ENCODE data around the gene LAMA3. TPM values are rescaled to one million over a fixed set of nuclear protein-coding genes. Genes with fewer than 3 reads are reported as not detected.

Gene LAMA3
- total RNA-seq, 4 donors from 2014 or later: 14.9 to 81.4 (median 69.3) TPM

DNA sequence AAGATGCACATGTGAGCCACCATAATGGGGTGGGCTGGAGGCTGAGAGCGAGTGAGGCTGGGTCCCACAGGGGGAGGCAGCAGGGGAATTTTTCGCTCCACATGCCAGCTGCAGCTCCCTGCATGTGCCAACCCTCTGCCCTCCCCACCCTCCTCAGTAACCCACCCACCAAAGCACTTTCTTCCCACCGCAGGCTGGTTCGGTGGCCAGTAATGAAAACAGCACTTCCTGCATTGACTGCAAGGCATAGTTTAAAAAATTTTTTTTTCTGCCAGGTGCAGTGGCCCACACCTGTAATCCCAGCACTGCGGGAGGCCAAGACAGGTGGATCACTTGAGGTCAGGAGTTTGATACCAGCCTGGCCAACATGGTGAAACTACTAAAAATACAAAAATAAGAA, 177.8 kb downstream of the LAMA3 start:
- H3K27me3 ChIP-seq: no peaks in the 10 kb centered on the region
- no peak for TF ChIP-seq POLR2A (IDR thresholded peaks at IDR 0.05)
- TF ChIP-seq, protein P1, sequence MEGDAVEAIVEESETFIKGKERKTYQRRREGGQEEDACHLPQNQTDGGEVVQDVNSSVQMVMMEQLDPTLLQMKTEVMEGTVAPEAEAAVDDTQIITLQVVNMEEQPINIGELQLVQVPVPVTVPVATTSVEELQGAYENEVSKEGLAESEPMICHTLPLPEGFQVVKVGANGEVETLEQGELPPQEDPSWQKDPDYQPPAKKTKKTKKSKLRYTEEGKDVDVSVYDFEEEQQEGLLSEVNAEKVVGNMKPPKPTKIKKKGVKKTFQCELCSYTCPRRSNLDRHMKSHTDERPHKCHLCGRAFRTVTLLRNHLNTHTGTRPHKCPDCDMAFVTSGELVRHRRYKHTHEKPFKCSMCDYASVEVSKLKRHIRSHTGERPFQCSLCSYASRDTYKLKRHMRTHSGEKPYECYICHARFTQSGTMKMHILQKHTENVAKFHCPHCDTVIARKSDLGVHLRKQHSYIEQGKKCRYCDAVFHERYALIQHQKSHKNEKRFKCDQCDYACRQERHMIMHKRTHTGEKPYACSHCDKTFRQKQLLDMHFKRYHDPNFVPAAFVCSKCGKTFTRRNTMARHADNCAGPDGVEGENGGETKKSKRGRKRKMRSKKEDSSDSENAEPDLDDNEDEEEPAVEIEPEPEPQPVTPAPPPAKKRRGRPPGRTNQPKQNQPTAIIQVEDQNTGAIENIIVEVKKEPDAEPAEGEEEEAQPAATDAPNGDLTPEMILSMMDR (IDR thresholded peaks at IDR 0.05): no peak
- no peak overlapping the region for H3K27ac ChIP-seq
- no peak for DNase-seq
- no peaks in the 10 kb centered on the region for H3K9me3 ChIP-seq
- H3K4me3 ChIP-seq: no peak overlapping the region
- no peaks in the 10 kb centered on the region for H3K36me3 ChIP-seq
- peaks cover 0 to 16% (median 11%) of the 10 kb centered on the region in 4 donors for H3K4me1 ChIP-seq

DNA sequence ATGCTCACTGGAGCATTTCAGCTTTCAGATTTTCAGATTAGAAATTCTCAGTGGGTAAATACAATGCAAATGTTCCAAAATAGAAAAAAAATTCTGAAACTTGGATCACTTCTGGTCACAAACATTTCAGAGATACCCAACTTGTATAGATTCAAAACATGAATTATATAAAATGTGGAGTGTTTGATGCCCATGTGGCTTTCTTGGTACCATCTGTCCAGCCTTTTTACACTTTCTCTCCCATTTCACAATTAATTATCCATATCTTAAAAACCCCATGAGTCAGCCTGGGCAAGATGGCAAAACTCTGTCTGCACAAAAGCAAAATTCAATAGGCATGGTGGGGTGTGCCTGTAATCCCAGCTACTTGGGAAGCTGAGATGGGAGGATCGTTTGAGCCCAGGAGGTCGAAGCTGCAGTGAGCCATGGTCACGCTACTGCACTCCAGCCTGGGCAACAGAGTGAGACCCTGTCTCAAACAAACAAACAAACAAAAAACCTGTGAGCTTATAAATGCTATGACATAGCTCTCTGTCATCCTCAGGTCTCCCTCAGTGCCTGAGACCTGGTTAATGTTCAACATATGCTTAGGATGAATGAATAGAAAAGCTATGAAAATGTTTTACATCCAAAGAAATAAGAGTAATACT, 179.0 kb downstream of the LAMA3 start:
- Histone ChIP-seq H3K36me3 (no peaks in the 10 kb centered on the region), H3K27ac (no peak overlapping the region), H3K27me3 (no peaks in the 10 kb centered on the region), H3K9me3 (no peaks in the 10 kb centered on the region), H3K4me1 (peaks cover 0 to 22% (median 12%) of the 10 kb centered on the region in 4 donors), H3K4me3 (no peak overlapping the region)
- no peak for DNase-seq
- no peak for TF ChIP-seq POLR2A (IDR thresholded peaks at IDR 0.05)
- TF ChIP-seq, protein P1 (IDR thresholded peaks at IDR 0.05): no peak

DNA sequence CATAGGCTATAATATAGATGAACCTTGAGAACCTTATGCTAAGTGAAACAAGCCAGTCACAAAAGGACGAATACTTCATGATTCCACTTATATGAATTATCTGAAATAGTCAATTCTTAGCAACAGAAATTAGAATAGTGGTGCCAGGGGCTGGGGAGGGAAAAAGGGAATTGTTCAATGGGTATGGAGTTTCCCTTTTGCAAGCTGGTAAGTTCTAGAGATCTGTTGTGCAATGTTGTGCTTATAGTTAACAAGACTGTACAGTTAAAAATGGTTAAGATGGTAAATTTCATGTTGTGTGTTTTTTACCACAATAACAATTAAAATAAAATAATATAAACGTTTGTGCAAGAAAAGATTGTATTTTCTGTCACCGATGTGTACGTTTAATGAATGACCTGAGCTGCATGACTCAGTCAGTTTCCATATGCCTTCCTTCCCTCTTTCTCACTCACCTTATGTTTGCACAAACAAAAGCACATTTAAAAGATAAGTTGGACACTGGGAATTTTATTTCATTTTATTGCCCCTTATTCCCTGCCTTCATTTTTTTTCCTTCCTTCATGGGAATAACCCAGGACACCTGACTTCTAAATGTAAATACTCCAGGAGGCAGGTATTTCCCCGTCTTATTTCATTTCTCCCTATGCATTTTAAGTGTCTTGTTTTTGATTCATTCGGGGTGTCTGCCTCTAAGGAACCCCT, 181.6 kb downstream of the LAMA3 start:
- H3K9me3 ChIP-seq: no peaks in the 10 kb centered on the region
- H3K27ac ChIP-seq: peak overlapping the region in 2 of 4 donors; percentile 73
- H3K36me3 ChIP-seq: peaks cover 0 to 7% (median 0%) of the 10 kb centered on the region in 3 donors
- no peaks in the 10 kb centered on the region for H3K27me3 ChIP-seq
- DNase-seq: no peak
- H3K4me3 ChIP-seq: no peak overlapping the region
- no peak for TF ChIP-seq POLR2A (IDR thresholded peaks at IDR 0.05)
- TF ChIP-seq, protein P1 (IDR thresholded peaks at IDR 0.05): no peak
- peaks cover 0 to 18% (median 7%) of the 10 kb centered on the region in 4 donors for H3K4me1 ChIP-seq

DNA sequence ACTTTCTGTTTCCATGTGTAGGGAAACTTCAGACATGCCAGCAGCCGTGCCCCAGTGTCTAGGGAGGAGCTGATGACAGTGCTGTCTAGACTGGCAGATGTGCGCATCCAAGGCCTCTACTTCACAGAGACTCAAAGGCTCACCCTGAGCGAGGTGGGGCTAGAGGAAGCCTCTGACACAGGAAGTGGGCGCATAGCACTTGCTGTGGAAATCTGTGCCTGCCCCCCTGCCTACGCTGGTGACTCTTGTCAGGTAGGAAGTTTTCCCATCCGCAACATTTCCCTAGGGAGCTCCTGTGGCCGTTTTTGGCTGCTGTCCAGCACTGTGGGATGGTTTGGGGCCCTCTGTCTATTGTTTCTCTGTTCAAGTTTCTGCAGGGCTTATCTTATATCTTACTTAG, 182.2 kb downstream of the LAMA3 start:
- Histone ChIP-seq H3K4me3 (no peak overlapping the region), H3K9me3 (no peaks in the 10 kb centered on the region)

DNA sequence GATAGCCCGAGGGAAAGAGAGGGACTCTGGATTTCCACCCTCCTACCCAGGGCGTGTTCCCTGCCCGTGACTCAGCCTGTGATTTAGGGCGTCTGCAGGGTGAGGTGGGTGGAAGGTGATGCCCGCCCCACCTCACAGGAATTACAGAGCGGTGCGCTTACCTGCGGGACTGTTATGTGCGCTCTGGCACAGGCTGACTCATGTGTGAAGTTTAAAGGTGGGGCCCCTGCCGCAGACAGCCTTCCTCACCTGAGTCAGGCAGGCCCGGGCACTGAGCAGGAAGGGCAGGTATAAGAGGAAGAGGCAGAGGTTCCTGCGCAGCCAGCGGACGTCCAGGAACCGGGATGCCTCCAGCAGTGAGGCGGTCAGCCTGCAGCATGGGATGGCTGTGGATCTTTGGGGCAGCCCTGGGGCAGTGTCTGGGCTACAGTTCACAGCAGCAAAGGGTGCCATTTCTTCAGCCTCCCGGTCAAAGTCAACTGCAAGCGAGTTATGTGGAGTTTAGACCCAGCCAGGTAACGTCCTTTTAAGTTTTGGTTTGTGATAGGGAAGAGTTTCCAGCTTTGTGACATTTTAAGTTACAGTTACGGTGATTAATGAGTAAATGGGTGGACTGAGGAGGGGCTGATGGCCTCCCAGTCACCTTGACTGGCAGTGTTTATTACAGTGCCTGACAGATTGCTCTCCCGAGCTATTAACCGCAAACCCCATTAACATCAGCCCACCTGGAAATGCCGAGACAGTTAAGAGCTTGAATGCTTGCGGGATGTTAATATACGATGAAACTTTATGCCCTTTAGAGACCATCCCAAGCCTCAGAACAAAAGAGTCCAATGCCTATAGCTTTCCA, 183.7 kb downstream of the LAMA3 start:
- Histone ChIP-seq H3K4me3 (peak overlapping the region in 3 of 4 donors; percentile 14 to 56 (median 45)), H3K27ac (peak overlapping the region in 3 of 4 donors; percentile 67 to 90 (median 73)), H3K36me3 (peaks cover 0 to 14% (median 0%) of the 10 kb centered on the region in 3 donors), H3K9me3 (no peaks in the 10 kb centered on the region), H3K27me3 (no peaks in the 10 kb centered on the region), H3K4me1 (peaks cover 0 to 18% (median 6%) of the 10 kb centered on the region in 4 donors)
- peak in 2 of 3 donors; percentile 89 to 90 for DNase-seq
- peak; percentile 89 to 91 for TF ChIP-seq POLR2A (IDR thresholded peaks at IDR 0.05)
- TF ChIP-seq, protein P1 (IDR thresholded peaks at IDR 0.05): no peak

More for the DNA sequence above, 182.2 kb downstream of the LAMA3 start:
- DNase-seq: peak; percentile 51 to 82 (median 65)
- Histone ChIP-seq H3K4me1 (peaks cover 0 to 18% (median 6%) of the 10 kb centered on the region in 4 donors), H3K36me3 (peaks cover 0 to 10% (median 0%) of the 10 kb centered on the region in 3 donors), H3K27ac (peak overlapping the region in 3 of 4 donors; percentile 19 to 73 (median 73)), H3K27me3 (no peaks in the 10 kb centered on the region)
- no peak for TF ChIP-seq POLR2A (IDR thresholded peaks at IDR 0.05)
- TF ChIP-seq, protein P1 (IDR thresholded peaks at IDR 0.05): no peak

All from Peyer's patch (tissue), 4 donors.